Fibroblast of villous mesenchyme (primary cell): ENCODE measurements around the gene TTC28. TPM values are rescaled to one million over a fixed set of nuclear protein-coding genes. Genes with fewer than 3 reads are reported as not detected.
A peak's percentile ranks its signal among the peaks of the same experiment; 100 is the strongest.
"Not testable (repeated sequence)": the region's sequence is repeated elsewhere in the genome, so short reads cannot be mapped to it uniquely, and the experiment has no call there.

ENCODE experiments used
- DNase-seq: peaks from one replicate; pipeline ENCODE4 v3.0.0-alpha.2; 2010; ENCODE audit warnings: low read depth
- H3K4me3 ChIP-seq: 2 replicates; pipeline ENCODE4 v1.5.1; 2011; ENCODE audit warnings: low read depth, mild to moderate bottlenecking, low read length
- total RNA-seq: library from RNA; depleted of rRNA; stranded (reverse); fragments of >200 nt; gene quantifications from 2 replicates; pipeline ENCODE4 v1.2.3, GENCODE V29; 2012
- TF ChIP-seq, protein P1 (sequence below): IDR thresholded peaks from 2 replicates; pipeline ENCODE4 v1.5.1; 2012; ENCODE audit warnings: low read depth, mild to moderate bottlenecking, low read length; ENCODE audit not compliant: insufficient read depth

TTC28 gene
- total RNA-seq, 1 donor: 23.3 TPM

DNA sequence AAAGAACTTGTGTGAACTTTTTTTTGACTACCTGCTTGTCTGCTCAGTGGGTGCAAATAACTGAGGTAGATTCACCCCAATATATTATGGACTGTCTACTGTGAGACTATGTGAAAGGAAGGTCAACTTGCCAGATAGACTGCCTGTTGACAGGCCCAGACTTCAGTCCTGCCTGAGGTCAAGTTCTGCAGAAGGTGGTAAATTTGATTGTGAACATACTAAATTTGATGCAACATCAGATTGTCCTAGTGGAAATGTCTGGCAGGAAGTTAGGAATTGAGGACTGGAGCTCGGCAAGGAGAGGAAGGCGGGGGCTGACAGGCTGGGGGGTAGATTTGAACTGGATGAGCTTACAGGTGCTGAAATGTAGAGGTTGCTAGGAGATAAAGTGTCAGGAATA, 140.7 kb downstream of the TTC28 start:
- TF ChIP-seq, protein P1, sequence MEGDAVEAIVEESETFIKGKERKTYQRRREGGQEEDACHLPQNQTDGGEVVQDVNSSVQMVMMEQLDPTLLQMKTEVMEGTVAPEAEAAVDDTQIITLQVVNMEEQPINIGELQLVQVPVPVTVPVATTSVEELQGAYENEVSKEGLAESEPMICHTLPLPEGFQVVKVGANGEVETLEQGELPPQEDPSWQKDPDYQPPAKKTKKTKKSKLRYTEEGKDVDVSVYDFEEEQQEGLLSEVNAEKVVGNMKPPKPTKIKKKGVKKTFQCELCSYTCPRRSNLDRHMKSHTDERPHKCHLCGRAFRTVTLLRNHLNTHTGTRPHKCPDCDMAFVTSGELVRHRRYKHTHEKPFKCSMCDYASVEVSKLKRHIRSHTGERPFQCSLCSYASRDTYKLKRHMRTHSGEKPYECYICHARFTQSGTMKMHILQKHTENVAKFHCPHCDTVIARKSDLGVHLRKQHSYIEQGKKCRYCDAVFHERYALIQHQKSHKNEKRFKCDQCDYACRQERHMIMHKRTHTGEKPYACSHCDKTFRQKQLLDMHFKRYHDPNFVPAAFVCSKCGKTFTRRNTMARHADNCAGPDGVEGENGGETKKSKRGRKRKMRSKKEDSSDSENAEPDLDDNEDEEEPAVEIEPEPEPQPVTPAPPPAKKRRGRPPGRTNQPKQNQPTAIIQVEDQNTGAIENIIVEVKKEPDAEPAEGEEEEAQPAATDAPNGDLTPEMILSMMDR: no peak
- no peak overlapping the region for H3K4me3 ChIP-seq
- no peak for DNase-seq

DNA sequence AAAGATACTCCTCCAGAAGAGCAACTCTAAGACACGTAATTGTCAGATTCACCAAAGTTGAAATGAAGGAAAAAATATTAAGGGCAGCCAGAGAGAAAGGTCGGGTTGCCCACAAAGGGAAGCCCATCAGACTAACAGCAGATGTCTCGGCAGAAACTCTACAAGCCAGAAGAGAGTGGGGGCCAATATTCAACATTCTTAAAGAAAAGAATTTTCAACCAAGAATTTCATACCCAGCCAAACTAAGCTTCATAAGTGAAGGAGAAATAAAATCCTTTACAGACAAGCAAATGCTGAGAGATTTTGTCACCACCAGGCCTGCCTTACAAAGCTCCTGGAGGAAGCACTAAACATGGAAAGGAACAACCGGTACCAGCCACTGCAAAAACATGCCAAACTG, 149.1 kb downstream of the TTC28 start:
- DNase-seq, H3K4me3 ChIP-seq: not testable (repeated sequence)

DNA sequence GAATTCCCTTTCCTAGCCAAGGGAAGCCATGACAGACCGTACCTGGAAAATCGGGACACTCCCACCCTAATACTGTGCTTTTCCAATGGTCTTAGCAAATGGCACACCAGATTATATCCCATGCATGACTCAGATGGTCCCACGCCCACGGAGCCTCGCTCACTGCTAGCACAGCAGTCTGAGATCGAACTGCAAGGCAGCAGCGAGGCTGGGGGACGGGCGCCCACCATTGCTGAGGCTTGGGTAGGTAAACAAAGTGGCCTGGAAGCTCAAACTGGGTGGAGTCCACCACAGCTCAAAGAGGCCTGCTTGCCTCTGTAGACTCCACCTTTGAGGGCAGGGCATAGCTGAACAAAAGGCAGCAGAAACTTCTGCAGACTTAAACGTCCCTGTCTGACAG, 150.5 kb downstream of the TTC28 start:
- not testable (repeated sequence) for H3K4me3 ChIP-seq, DNase-seq

DNA sequence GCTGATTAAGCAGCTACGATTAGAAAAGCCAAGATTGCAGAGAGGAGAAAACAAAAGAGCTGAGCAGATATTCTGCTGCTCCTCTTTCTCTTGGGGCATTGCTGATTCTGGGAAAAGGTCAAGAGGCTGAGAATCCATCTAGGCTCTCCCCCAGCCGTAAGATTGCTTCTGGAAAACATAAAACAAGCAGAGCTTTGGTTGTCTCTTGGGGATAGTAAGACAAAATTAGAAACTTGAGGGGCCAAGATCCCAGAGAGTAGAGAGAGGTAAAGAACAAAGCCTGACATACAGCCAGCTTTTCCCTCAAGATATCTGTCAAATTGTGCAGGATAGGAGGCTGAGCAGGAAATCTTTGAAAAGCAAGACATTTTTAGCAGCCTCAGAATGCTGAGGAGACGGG, 158.2 kb downstream of the TTC28 start:
- no peak for DNase-seq
- TF ChIP-seq, protein P1: no peak

DNA sequence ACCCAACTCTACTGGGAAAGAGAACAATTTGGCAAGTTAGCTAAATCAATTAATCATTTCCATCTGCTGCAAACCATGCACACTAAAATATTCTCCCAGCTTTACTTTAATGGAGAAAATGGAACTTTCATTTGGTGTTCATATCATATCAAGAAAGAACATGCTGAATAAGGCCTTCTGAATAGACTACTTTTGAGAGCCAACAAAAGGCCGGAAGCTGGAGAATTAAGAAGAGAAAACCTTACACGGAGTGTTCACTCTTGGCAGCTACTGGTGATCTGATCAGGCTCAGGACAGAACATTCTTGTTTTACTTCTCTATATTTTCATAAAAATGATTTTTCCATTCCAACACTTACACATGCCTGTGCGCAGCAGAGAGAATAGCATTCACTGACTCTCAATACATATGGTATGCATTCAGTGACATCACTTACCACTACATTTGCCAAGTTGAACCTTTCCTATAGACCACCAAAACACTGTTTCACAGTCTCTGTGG, 165.3 kb downstream of the TTC28 start:
- no peak for DNase-seq
- H3K4me3 ChIP-seq: no peak overlapping the region
- TF ChIP-seq, protein P1: no peak

More for the DNA sequence above, 158.2 kb downstream of the TTC28 start:
- no peak overlapping the region for H3K4me3 ChIP-seq

DNA sequence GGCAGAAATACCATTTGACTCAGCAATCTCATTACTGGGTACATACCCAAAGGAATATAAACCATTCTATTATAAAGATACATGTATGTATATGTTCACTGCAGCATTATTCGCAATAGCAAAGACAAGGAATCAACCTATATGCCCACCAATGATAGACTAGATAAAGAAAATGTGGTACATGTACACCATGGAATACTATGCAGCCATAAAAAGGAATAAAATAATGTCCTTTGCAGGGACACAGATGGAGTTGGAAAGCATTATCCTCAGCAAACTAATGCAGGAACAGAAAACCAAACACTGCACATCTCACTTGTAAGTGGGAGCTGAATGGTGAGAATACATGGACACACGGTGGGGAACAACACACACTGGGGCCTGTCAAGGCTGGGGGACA, 167.3 kb downstream of the TTC28 start:
- not testable (repeated sequence) for H3K4me3 ChIP-seq, DNase-seq

DNA sequence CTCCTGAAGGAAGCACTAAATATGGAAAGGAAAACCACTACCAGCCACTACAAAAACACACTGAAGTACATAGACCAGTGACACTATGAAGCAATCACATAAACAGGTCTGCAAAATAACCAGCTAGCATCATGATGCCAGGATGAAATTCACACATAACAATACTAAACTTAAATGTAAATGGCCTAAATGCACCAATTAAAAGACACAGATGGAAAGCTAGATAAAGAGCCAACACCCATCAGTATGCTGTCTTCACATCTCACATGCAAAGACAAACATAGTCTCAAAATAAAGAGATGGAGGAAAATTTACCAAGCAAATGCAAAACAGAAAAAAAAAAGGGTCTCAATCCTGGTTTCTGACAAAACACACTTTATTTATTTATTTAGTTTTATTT, 171.7 kb downstream of the TTC28 start:
- peak; percentile 11 for DNase-seq
- H3K4me3 ChIP-seq: no peak overlapping the region
- TF ChIP-seq, protein P1: no peak

DNA sequence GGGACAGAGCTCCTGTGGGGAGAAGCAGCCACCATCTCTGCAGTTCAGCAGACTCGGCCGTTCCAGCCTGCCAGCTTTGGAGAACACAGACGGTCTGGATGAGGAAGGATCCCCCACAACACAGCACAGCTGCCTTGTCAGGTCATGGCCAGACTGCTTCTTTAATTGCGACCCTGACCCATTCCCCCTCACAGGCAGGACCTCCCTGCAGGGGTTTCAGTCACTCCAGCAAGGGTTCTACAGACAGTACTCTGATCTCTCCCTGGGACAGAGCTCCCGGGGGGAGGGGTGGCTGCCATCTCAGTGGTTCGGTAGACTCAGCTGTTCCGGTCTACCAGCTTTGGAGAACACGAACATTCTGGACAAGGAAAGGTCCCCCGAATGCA, 173.5 kb downstream of the TTC28 start:
- H3K4me3 ChIP-seq: no peak overlapping the region
- no peak for DNase-seq
- TF ChIP-seq, protein P1: no peak
